WTC11 (cell line): Measurements from ENCODE around the gene TLE2. TPM values are rescaled to one million over a fixed set of nuclear protein-coding genes. Genes with fewer than 3 reads are reported as not detected.
A peak's percentile ranks its signal among the peaks of the same experiment; 100 is the strongest.

Source experiments
- ATAC-seq: fragments of 200-7000 bp; cut with Tn5 transposase; 2 replicates; pipeline ENCODE4 v1.10.0; 2021; ENCODE audit warnings: mild to moderate bottlenecking, moderate library complexity
- CTCF ChIA-PET: fragments of 300-600 bp; sonication (Branson Sonifier 250); formaldehyde crosslinking; loops from one replicate; lab custom pipeline; 2021; ENCODE audit warnings: antibody characterized with exemption; lab: Charles Lee
- POLR2A ChIA-PET: fragments of 350-600 bp; sonication (Branson Sonifier 250); formaldehyde crosslinking; loops from one replicate; lab custom pipeline; 2021; ENCODE audit warnings: antibody characterized with exemption; lab: Charles Lee
- DNase-seq: peaks from one replicate; pipeline ENCODE4 v3.0.0; 2021; ENCODE audit warnings: low spot score
- H3K27ac Mint-ChIP-seq: 2 replicates; pipeline ENCODE4 v1.8.0; 2021; ENCODE audit warnings: mixed read lengths
- H3K27me3 Mint-ChIP-seq: 2 replicates; pipeline ENCODE4 v1.8.0; 2021; ENCODE audit warnings: low read depth, mild to moderate bottlenecking, moderate library complexity, mixed read lengths
- H3K36me3 Mint-ChIP-seq: 2 replicates; pipeline ENCODE4 v1.8.0; 2021; ENCODE audit warnings: mixed read lengths
- H3K4me1 Mint-ChIP-seq: 2 replicates; pipeline ENCODE4 v1.8.0; 2022; ENCODE audit warnings: mixed read lengths
- H3K4me3 Mint-ChIP-seq: 2 replicates; pipeline ENCODE4 v1.8.0; 2021; ENCODE audit warnings: mild to moderate bottlenecking, moderate library complexity, mixed read lengths
- H3K9me3 Mint-ChIP-seq: 2 replicates; pipeline ENCODE4 v1.8.0; 2021; ENCODE audit warnings: mixed read lengths
- GTF2I ChIP-seq: fragments of 250-450 bp; sonication (Bioruptor Pico); conservative IDR thresholded peaks from 2 replicates; pipeline ENCODE4 v1.4.0; 2021; ENCODE audit warnings: mild to moderate bottlenecking
- NR2C2 ChIP-seq: sonication (generic); formaldehyde crosslinking; IDR thresholded peaks from 2 replicates; pipeline ENCODE4 v1.8.0; 2022; ENCODE audit warnings: mild to moderate bottlenecking, missing genetic modification reagents
- ZBTB21 ChIP-seq: sonication (generic); formaldehyde crosslinking; IDR thresholded peaks from 2 replicates; pipeline ENCODE4 v1.8.1; 2023; ENCODE audit warnings: mild to moderate bottlenecking, missing genetic modification reagents, borderline replicate concordance
- ZNF396 ChIP-seq: fragments of 250-450 bp; sonication (Bioruptor Pico); IDR thresholded peaks from 2 replicates; pipeline ENCODE4 v1.8.0; 2021; ENCODE audit warnings: mild to moderate bottlenecking, moderate library complexity, borderline replicate concordance
- ZNF423 ChIP-seq: fragments of 250-450 bp; sonication (Bioruptor Pico); IDR thresholded peaks from 2 replicates; pipeline ENCODE4 v2.1.2; 2022; ENCODE audit warnings: mild to moderate bottlenecking, moderate library complexity
- total RNA-seq: library from RNA; stranded (reverse); gene quantifications from 3 replicates; pipeline ENCODE4 v1.2.3, GENCODE V29; 2021
- TF ChIP-seq, protein P1 (sequence below): fragments of 250-450 bp; sonication (Bioruptor Pico); IDR thresholded peaks from 2 replicates; pipeline ENCODE4 v1.8.0; 2021; ENCODE audit warnings: mild to moderate bottlenecking
- TF ChIP-seq, protein P2 (sequence below): sonication (generic); formaldehyde crosslinking; IDR thresholded peaks from 2 replicates; pipeline ENCODE4 v1.8.1; 2022; ENCODE audit warnings: missing genetic modification reagents, borderline replicate concordance
- TF ChIP-seq, protein P3 (sequence below): sonication (generic); formaldehyde crosslinking; IDR thresholded peaks from 2 replicates; pipeline ENCODE4 v1.8.0; 2022; ENCODE audit warnings: missing genetic modification reagents
- TF ChIP-seq, protein P4 (sequence below): fragments of 250-450 bp; sonication (Bioruptor Pico); IDR thresholded peaks from 2 replicates; pipeline ENCODE4 v2.1.2; 2022; ENCODE audit warnings: mild to moderate bottlenecking, moderate library complexity
- TF ChIP-seq, protein P5 (sequence below): sonication (generic); formaldehyde crosslinking; IDR thresholded peaks from 2 replicates; pipeline ENCODE4 v1.8.1; 2023; ENCODE audit warnings: mild to moderate bottlenecking, missing genetic modification reagents, moderate library complexity
- TF ChIP-seq, protein P6 (sequence below): sonication (generic); formaldehyde crosslinking; IDR thresholded peaks from 2 replicates; pipeline ENCODE4 v1.8.1; 2023; ENCODE audit warnings: mild to moderate bottlenecking, missing genetic modification reagents, borderline replicate concordance
- TF ChIP-seq, protein P7 (sequence below): sonication (generic); formaldehyde crosslinking; IDR thresholded peaks from 2 replicates; pipeline ENCODE4 v1.8.1; 2023; ENCODE audit warnings: mild to moderate bottlenecking, missing genetic modification reagents
- TF ChIP-seq, protein P8 (sequence below): sonication (generic); formaldehyde crosslinking; IDR thresholded peaks from 2 replicates; pipeline ENCODE4 v1.8.0; 2022; ENCODE audit warnings: mild to moderate bottlenecking, missing genetic modification reagents
- TF ChIP-seq, protein P9 (sequence below): fragments of 200-600 bp; IDR thresholded peaks from 2 replicates; pipeline ENCODE4 v1.8.0; 2022; ENCODE audit warnings: antibody characterized with exemption
- TF ChIP-seq, protein P10 (sequence below): sonication (generic); formaldehyde crosslinking; IDR thresholded peaks from 2 replicates; pipeline ENCODE4 v1.8.1; 2022; ENCODE audit warnings: mild to moderate bottlenecking, moderate library complexity, missing genetic modification reagents

The TLE2 gene
- total RNA-seq, 1 experiment from 2014 or later, result 20.0 TPM

DNA sequence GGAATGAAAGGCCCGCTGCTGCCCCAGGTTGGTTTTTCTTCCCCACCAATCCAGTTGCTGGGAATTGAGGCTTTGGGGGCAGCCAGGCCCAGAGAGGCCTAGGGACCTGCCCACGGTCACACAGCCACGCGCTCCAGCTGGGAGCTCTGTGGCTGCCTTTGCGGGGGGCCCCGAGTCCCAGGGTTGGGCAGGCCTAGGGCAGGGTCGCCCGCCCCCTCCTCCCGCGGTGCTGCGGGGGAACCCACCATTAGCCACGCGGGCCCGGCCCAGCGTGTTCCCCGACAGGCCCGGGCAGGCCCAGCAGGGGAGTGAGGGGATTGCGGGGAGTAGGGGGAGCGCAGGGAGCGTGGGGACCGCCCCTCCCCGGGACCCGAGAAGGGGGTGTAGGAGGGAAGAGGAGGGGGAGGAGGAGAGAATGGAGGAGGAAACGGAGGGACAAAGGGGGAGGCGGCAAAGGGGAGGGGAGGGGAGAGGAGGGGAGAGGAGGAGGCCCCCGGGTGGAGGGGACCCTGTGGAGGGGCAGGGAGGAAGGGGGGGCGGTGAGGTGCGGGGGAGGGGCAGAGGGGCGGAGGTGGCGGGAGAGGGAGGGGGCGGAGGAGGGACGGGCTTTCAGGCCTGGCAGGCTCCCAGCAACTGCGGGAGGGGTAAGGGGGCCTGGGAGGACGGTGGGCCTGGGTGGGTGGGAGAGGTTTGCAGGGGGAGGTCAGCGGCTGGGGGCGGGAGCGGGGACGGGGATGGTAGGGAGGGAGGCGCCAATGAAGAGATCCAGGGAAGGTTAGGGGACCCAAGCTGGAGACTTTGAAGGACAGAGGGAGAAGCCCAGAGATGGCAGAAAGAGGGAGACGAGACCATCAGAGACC, 12.9 kb upstream of the TLE2 start:
- ATAC-seq (no peak; the same call in 1 of the 2 replicates), DNase-seq (no peak)
- Mint-ChIP-seq H3K4me1 (peaks cover 34% of the 10 kb centered on the region), H3K27me3 (peaks cover 49% of the 10 kb centered on the region), H3K36me3 (no peaks in the 10 kb centered on the region), H3K4me3 (peak overlapping the region; percentile 60), H3K27ac (no peak overlapping the region), H3K9me3 (no peaks in the 10 kb centered on the region)
- ChIA-PET POLR2A (interaction anchor here (1.5 kb wide), 1 partner anchor 14 kb away, joined by 3 read pairs; no protein-coding TSS in a partner anchor), CTCF (interaction anchor here (0.9 to 3.0 kb wide), 13 partner anchors 11 to 405 kb away, joined by 3 to 16 read pairs (median 4); no protein-coding TSS in a partner anchor)
- TF ChIP-seq, protein P1, sequence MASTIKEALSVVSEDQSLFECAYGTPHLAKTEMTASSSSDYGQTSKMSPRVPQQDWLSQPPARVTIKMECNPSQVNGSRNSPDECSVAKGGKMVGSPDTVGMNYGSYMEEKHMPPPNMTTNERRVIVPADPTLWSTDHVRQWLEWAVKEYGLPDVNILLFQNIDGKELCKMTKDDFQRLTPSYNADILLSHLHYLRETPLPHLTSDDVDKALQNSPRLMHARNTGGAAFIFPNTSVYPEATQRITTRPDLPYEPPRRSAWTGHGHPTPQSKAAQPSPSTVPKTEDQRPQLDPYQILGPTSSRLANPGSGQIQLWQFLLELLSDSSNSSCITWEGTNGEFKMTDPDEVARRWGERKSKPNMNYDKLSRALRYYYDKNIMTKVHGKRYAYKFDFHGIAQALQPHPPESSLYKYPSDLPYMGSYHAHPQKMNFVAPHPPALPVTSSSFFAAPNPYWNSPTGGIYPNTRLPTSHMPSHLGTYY (CRISPR knock-in tag), result no peak
- TF ChIP-seq, protein P2, sequence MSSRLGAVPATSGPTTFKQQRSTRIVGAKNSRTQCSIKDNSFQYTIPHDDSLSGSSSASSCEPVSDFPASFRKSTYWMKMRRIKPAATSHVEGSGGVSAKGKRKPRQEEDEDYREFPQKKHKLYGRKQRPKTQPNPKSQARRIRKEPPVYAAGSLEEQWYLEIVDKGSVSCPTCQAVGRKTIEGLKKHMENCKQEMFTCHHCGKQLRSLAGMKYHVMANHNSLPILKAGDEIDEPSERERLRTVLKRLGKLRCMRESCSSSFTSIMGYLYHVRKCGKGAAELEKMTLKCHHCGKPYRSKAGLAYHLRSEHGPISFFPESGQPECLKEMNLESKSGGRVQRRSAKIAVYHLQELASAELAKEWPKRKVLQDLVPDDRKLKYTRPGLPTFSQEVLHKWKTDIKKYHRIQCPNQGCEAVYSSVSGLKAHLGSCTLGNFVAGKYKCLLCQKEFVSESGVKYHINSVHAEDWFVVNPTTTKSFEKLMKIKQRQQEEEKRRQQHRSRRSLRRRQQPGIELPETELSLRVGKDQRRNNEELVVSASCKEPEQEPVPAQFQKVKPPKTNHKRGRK, result no peak
- TF ChIP-seq, protein P3, sequence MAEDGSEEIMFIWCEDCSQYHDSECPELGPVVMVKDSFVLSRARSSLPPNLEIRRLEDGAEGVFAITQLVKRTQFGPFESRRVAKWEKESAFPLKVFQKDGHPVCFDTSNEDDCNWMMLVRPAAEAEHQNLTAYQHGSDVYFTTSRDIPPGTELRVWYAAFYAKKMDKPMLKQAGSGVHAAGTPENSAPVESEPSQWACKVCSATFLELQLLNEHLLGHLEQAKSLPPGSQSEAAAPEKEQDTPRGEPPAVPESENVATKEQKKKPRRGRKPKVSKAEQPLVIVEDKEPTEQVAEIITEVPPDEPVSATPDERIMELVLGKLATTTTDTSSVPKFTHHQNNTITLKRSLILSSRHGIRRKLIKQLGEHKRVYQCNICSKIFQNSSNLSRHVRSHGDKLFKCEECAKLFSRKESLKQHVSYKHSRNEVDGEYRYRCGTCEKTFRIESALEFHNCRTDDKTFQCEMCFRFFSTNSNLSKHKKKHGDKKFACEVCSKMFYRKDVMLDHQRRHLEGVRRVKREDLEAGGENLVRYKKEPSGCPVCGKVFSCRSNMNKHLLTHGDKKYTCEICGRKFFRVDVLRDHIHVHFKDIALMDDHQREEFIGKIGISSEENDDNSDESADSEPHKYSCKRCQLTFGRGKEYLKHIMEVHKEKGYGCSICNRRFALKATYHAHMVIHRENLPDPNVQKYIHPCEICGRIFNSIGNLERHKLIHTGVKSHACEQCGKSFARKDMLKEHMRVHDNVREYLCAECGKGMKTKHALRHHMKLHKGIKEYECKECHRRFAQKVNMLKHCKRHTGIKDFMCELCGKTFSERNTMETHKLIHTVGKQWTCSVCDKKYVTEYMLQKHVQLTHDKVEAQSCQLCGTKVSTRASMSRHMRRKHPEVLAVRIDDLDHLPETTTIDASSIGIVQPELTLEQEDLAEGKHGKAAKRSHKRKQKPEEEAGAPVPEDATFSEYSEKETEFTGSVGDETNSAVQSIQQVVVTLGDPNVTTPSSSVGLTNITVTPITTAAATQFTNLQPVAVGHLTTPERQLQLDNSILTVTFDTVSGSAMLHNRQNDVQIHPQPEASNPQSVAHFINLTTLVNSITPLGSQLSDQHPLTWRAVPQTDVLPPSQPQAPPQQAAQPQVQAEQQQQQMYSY, result no peak
- TF ChIP-seq, protein P4, sequence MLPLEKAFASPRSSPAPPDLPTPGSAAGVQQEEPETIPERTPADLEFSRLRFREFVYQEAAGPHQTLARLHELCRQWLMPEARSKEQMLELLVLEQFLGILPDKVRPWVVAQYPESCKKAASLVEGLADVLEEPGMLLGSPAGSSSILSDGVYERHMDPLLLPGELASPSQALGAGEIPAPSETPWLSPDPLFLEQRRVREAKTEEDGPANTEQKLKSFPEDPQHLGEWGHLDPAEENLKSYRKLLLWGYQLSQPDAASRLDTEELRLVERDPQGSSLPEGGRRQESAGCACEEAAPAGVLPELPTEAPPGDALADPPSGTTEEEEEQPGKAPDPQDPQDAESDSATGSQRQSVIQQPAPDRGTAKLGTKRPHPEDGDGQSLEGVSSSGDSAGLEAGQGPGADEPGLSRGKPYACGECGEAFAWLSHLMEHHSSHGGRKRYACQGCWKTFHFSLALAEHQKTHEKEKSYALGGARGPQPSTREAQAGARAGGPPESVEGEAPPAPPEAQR (CRISPR knock-in tag), result no peak
- TF ChIP-seq NR2C2 (no peak), ZNF396 (no peak), ZNF423 (CRISPR knock-in tag) (peak; percentile 60; the same call in 1 of the 2 replicates), GTF2I (peak; percentile 66; the same call in 1 of the 2 replicates), ZBTB21 (CRISPR knock-in tag) (no peak)
- TF ChIP-seq, protein P5, sequence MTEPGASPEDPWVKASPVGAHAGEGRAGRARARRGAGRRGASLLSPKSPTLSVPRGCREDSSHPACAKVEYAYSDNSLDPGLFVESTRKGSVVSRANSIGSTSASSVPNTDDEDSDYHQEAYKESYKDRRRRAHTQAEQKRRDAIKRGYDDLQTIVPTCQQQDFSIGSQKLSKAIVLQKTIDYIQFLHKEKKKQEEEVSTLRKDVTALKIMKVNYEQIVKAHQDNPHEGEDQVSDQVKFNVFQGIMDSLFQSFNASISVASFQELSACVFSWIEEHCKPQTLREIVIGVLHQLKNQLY, result no peak
- TF ChIP-seq, protein P6, sequence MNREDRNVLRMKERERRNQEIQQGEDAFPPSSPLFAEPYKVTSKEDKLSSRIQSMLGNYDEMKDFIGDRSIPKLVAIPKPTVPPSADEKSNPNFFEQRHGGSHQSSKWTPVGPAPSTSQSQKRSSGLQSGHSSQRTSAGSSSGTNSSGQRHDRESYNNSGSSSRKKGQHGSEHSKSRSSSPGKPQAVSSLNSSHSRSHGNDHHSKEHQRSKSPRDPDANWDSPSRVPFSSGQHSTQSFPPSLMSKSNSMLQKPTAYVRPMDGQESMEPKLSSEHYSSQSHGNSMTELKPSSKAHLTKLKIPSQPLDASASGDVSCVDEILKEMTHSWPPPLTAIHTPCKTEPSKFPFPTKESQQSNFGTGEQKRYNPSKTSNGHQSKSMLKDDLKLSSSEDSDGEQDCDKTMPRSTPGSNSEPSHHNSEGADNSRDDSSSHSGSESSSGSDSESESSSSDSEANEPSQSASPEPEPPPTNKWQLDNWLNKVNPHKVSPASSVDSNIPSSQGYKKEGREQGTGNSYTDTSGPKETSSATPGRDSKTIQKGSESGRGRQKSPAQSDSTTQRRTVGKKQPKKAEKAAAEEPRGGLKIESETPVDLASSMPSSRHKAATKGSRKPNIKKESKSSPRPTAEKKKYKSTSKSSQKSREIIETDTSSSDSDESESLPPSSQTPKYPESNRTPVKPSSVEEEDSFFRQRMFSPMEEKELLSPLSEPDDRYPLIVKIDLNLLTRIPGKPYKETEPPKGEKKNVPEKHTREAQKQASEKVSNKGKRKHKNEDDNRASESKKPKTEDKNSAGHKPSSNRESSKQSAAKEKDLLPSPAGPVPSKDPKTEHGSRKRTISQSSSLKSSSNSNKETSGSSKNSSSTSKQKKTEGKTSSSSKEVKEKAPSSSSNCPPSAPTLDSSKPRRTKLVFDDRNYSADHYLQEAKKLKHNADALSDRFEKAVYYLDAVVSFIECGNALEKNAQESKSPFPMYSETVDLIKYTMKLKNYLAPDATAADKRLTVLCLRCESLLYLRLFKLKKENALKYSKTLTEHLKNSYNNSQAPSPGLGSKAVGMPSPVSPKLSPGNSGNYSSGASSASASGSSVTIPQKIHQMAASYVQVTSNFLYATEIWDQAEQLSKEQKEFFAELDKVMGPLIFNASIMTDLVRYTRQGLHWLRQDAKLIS (CRISPR knock-in tag), result no peak
- TF ChIP-seq, protein P7, sequence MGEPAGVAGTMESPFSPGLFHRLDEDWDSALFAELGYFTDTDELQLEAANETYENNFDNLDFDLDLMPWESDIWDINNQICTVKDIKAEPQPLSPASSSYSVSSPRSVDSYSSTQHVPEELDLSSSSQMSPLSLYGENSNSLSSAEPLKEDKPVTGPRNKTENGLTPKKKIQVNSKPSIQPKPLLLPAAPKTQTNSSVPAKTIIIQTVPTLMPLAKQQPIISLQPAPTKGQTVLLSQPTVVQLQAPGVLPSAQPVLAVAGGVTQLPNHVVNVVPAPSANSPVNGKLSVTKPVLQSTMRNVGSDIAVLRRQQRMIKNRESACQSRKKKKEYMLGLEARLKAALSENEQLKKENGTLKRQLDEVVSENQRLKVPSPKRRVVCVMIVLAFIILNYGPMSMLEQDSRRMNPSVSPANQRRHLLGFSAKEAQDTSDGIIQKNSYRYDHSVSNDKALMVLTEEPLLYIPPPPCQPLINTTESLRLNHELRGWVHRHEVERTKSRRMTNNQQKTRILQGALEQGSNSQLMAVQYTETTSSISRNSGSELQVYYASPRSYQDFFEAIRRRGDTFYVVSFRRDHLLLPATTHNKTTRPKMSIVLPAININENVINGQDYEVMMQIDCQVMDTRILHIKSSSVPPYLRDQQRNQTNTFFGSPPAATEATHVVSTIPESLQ (CRISPR knock-in tag), result no peak
- TF ChIP-seq, protein P8, sequence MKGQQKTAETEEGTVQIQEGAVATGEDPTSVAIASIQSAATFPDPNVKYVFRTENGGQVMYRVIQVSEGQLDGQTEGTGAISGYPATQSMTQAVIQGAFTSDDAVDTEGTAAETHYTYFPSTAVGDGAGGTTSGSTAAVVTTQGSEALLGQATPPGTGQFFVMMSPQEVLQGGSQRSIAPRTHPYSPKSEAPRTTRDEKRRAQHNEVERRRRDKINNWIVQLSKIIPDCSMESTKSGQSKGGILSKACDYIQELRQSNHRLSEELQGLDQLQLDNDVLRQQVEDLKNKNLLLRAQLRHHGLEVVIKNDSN (CRISPR knock-in tag), result no peak
- TF ChIP-seq, protein P9, sequence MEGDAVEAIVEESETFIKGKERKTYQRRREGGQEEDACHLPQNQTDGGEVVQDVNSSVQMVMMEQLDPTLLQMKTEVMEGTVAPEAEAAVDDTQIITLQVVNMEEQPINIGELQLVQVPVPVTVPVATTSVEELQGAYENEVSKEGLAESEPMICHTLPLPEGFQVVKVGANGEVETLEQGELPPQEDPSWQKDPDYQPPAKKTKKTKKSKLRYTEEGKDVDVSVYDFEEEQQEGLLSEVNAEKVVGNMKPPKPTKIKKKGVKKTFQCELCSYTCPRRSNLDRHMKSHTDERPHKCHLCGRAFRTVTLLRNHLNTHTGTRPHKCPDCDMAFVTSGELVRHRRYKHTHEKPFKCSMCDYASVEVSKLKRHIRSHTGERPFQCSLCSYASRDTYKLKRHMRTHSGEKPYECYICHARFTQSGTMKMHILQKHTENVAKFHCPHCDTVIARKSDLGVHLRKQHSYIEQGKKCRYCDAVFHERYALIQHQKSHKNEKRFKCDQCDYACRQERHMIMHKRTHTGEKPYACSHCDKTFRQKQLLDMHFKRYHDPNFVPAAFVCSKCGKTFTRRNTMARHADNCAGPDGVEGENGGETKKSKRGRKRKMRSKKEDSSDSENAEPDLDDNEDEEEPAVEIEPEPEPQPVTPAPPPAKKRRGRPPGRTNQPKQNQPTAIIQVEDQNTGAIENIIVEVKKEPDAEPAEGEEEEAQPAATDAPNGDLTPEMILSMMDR, result no peak
- TF ChIP-seq, protein P10, sequence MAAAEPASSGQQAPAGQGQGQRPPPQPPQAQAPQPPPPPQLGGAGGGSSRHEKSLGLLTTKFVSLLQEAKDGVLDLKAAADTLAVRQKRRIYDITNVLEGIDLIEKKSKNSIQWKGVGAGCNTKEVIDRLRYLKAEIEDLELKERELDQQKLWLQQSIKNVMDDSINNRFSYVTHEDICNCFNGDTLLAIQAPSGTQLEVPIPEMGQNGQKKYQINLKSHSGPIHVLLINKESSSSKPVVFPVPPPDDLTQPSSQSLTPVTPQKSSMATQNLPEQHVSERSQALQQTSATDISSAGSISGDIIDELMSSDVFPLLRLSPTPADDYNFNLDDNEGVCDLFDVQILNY (CRISPR knock-in tag), result no peak
